ENCODE data around the gene WTIP. TPM values are rescaled to one million over a fixed set of nuclear protein-coding genes. Genes with fewer than 3 reads are reported as not detected.
A peak's percentile ranks its signal among the peaks of the same experiment; 100 is the strongest.
"Not testable (repeated sequence)": the region's sequence is repeated elsewhere in the genome, so short reads cannot be mapped to it uniquely, and the experiment has no call there.

WTIP gene
- total RNA-seq, 1 experiment from 2014 or later = 73.6 TPM

DNA sequence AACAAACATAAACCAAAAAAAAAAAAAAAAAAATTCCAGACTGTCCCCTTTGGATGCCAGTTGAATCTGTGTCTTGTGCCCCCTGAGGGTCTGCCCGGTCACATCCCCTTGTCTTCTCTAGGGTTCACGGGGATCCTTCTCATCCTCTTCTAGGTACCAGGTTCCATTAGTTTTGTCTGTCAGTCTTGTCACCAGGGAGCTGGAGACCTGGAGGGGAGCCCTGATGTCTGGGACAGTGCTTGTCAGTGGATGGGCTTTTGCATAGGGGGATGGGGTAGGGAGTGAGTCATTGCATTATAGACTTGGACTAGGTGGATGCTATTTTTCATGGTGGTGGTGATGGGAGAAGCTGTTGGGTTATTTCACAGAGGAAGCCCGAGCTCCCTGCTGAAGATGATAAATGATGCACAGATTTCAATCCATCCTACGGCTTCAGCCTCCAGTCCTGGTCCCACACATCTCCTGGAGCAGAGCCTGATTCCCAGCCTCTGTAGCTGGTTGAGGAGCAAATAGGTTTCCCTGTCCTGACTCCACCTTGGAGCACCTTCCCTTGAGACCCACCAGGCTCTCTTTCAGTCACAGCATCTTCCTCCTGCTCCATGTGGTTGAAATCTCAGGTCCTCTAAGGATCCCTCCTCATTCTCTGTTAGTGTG is 26.0 kb downstream of the WTIP start:
- Histone ChIP-seq H3K4me1 (ENCODE audit: control insufficient read depth, insufficient read depth, low read length) (no peaks in the 10 kb centered on the region), H3K9me3 (ENCODE audit: control insufficient read depth, insufficient read depth, low read depth, low read length) (no peaks in the 10 kb centered on the region), H3K27me3 (ENCODE audit: control insufficient read depth, insufficient read depth, low read length) (no peaks in the 10 kb centered on the region), H3K27ac (ENCODE audit: low read length) (no peak overlapping the region), H3K4me3 (ENCODE audit: low read depth in 2 of 2, low read length in 2 of 2) (no peak overlapping the region), H3K36me3 (ENCODE audit: control insufficient read depth, insufficient read depth, low read length) (no peaks in the 10 kb centered on the region)
- ChIA-PET POLR2A (interaction anchor here (0.7 kb wide), 1 partner anchor 22 kb away, joined by 6 read pairs; no protein-coding TSS in a partner anchor), CTCF (no interaction called here)
- BruUV-seq (replicated peaks) = no TSS peak
- intact Hi-C loops (cut with micrococcal nuclease; ENCODE audit: unreplicated experiment) (loop anchor here (2.0 kb wide), 1 partner anchor 47 kb away; no protein-coding TSS in a partner anchor), in situ Hi-C loops (cut with HindIII; ENCODE audit: low pct_unique_long_range_greater_than_20kb, low sequenced_read_pairs) (no loop called here)
- ATAC-seq (no peak), DNase-seq (ENCODE audit: low read depth, low spot score) (no peak)
- TF ChIP-seq SIN3A (IDR thresholded peaks at IDR 0.05; ENCODE audit: borderline replicate concordance, insufficient read depth, low read depth, low read length) (no peak), TCF7L2 (IDR thresholded peaks at IDR 0.05; ENCODE audit: low read depth, low read length) (no peak), POLR2AphosphoS5 (IDR thresholded peaks at IDR 0.05; ENCODE audit: low read depth, low read length) (peak; percentile 67)

DNA sequence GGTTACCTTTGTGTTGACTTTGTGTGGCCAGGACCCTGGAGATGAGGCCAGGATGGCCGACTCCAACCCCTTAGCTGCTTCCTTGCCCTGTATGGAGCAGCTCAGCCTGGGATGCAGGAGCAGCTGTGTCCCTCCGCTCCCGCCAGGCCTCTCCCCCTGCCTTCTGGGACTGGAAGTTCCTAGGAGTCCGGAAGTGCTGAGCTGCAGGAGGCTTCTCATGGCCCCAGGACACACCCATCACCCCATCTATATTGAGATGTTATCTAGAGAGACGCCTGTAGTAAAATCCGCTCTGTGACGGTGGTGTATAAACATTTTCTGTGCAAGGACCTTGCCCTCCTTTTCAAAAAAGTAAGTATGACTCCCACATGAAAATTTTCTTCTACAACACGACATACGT is 27.0 kb downstream of the WTIP start:
- Histone ChIP-seq H3K27ac (ENCODE audit: low read length) (no peak overlapping the region), H3K36me3 (ENCODE audit: control insufficient read depth, insufficient read depth, low read length) (no peaks in the 10 kb centered on the region), H3K4me3 (ENCODE audit: low read depth in 2 of 2, low read length in 2 of 2) (no peak overlapping the region), H3K9me3 (ENCODE audit: control insufficient read depth, insufficient read depth, low read depth, low read length) (no peaks in the 10 kb centered on the region), H3K4me1 (ENCODE audit: control insufficient read depth, insufficient read depth, low read length) (no peaks in the 10 kb centered on the region), H3K27me3 (ENCODE audit: control insufficient read depth, insufficient read depth, low read length) (no peaks in the 10 kb centered on the region)
- intact Hi-C loops (cut with micrococcal nuclease; ENCODE audit: unreplicated experiment) = no loop called here
- ChIA-PET POLR2A (no interaction called here), CTCF (no interaction called here)
- in situ Hi-C loops (cut with HindIII; ENCODE audit: low pct_unique_long_range_greater_than_20kb, low sequenced_read_pairs) = no loop called here
- BruUV-seq (replicated peaks) = TSS peak; percentile 21
- no peak for DNase-seq (ENCODE audit: low read depth, low spot score)
- TF ChIP-seq, protein P1, sequence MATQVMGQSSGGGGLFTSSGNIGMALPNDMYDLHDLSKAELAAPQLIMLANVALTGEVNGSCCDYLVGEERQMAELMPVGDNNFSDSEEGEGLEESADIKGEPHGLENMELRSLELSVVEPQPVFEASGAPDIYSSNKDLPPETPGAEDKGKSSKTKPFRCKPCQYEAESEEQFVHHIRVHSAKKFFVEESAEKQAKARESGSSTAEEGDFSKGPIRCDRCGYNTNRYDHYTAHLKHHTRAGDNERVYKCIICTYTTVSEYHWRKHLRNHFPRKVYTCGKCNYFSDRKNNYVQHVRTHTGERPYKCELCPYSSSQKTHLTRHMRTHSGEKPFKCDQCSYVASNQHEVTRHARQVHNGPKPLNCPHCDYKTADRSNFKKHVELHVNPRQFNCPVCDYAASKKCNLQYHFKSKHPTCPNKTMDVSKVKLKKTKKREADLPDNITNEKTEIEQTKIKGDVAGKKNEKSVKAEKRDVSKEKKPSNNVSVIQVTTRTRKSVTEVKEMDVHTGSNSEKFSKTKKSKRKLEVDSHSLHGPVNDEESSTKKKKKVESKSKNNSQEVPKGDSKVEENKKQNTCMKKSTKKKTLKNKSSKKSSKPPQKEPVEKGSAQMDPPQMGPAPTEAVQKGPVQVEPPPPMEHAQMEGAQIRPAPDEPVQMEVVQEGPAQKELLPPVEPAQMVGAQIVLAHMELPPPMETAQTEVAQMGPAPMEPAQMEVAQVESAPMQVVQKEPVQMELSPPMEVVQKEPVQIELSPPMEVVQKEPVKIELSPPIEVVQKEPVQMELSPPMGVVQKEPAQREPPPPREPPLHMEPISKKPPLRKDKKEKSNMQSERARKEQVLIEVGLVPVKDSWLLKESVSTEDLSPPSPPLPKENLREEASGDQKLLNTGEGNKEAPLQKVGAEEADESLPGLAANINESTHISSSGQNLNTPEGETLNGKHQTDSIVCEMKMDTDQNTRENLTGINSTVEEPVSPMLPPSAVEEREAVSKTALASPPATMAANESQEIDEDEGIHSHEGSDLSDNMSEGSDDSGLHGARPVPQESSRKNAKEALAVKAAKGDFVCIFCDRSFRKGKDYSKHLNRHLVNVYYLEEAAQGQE (IDR thresholded peaks at IDR 0.05; ENCODE audit: insufficient read depth in 1 of 2, low read depth in 2 of 2, low read length in 1 of 2) = no peak
- TF ChIP-seq TCF7L2 (IDR thresholded peaks at IDR 0.05; ENCODE audit: low read depth, low read length) = no peak
- TF ChIP-seq POLR2AphosphoS5 (IDR thresholded peaks at IDR 0.05; ENCODE audit: low read depth, low read length) = no peak; the same call in 1 of the 2 replicates
- TF ChIP-seq, protein P2, sequence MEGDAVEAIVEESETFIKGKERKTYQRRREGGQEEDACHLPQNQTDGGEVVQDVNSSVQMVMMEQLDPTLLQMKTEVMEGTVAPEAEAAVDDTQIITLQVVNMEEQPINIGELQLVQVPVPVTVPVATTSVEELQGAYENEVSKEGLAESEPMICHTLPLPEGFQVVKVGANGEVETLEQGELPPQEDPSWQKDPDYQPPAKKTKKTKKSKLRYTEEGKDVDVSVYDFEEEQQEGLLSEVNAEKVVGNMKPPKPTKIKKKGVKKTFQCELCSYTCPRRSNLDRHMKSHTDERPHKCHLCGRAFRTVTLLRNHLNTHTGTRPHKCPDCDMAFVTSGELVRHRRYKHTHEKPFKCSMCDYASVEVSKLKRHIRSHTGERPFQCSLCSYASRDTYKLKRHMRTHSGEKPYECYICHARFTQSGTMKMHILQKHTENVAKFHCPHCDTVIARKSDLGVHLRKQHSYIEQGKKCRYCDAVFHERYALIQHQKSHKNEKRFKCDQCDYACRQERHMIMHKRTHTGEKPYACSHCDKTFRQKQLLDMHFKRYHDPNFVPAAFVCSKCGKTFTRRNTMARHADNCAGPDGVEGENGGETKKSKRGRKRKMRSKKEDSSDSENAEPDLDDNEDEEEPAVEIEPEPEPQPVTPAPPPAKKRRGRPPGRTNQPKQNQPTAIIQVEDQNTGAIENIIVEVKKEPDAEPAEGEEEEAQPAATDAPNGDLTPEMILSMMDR (IDR thresholded peaks at IDR 0.05) = no peak
- no peak for TF ChIP-seq SIN3A (IDR thresholded peaks at IDR 0.05; ENCODE audit: borderline replicate concordance, insufficient read depth, low read depth, low read length)
- ATAC-seq = no peak

DNA sequence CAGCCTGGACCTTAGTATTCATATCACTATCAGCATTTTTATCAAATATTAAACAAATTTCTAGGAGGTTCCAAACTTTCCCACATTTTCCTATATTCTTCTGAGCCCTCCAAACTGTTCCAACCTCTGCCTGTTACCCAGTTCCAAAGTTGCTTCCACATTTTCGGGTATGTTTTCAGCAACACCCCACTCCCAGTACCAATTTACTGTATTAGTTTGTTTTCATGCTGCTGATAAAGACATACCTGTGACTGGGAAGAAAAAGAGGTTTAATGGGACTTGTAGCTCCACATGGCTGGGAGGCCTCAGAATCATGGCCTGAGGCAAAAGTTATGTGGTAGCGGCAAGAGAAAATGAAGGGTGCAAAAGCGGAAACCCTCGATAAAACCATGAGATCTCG is 29.3 kb downstream of the WTIP start:
- H3K4me3 ChIP-seq (ENCODE audit: low read depth in 2 of 2, low read length in 2 of 2); DNase-seq (ENCODE audit: low read depth, low spot score); in situ Hi-C loops (cut with HindIII; ENCODE audit: low pct_unique_long_range_greater_than_20kb, low sequenced_read_pairs); ATAC-seq; H3K4me1 ChIP-seq (ENCODE audit: control insufficient read depth, insufficient read depth, low read length); CTCF ChIA-PET; H3K27ac ChIP-seq (ENCODE audit: low read length); intact Hi-C loops (cut with micrococcal nuclease; ENCODE audit: unreplicated experiment); H3K9me3 ChIP-seq (ENCODE audit: control insufficient read depth, insufficient read depth, low read depth, low read length); H3K27me3 ChIP-seq (ENCODE audit: control insufficient read depth, insufficient read depth, low read length); BruUV-seq (replicated peaks); POLR2A ChIA-PET; H3K36me3 ChIP-seq (ENCODE audit: control insufficient read depth, insufficient read depth, low read length): not testable (repeated sequence)
